Type B pancreatic cell (in vitro differentiated cells): Measurements from ENCODE around the gene CARD19. TPM values are rescaled to one million over a fixed set of nuclear protein-coding genes. Genes with fewer than 3 reads are reported as not detected.

Source experiments
- DNase-seq: peaks from one replicate; pipeline ENCODE4 v3.0.0; 2021; ENCODE audit warnings: mixed read lengths; ENCODE audit not compliant: unreplicated experiment; ENCODE audit errors: extremely low spot score
- H3K27ac Mint-ChIP-seq: 2 replicates; pipeline ENCODE4 v1.8.0; 2021; ENCODE audit warnings: mild to moderate bottlenecking, mixed read lengths
- H3K27me3 Mint-ChIP-seq: 2 replicates; pipeline ENCODE4 v1.8.0; 2021; ENCODE audit warnings: mixed read lengths
- H3K36me3 Mint-ChIP-seq: 2 replicates; pipeline ENCODE4 v1.8.0; 2021; ENCODE audit warnings: mixed read lengths
- H3K4me1 Mint-ChIP-seq: one replicate; pipeline ENCODE4 v1.8.0; 2021; ENCODE audit warnings: mixed read lengths; ENCODE audit not compliant: unreplicated experiment
- H3K4me3 Mint-ChIP-seq: 2 replicates; pipeline ENCODE4 v1.8.0; 2021; ENCODE audit warnings: mild to moderate bottlenecking, mixed read lengths
- H3K9me3 Mint-ChIP-seq: 2 replicates; pipeline ENCODE4 v1.8.0; 2021; ENCODE audit warnings: mixed read lengths
- CTCF ChIP-seq: fragments of 200-600 bp; sonication (generic); conservative IDR thresholded peaks from 2 replicates; pipeline ENCODE4 v1.5.0; 2021; ENCODE audit warnings: antibody characterized with exemption, mild to moderate bottlenecking
- total RNA-seq: library from RNA; stranded (reverse); gene quantifications from 2 replicates; pipeline ENCODE4 v1.2.1, GENCODE V29; 2021; ENCODE audit warnings: low replicate concordance

Gene CARD19
- total RNA-seq, 1 donor from 2014 or later, result 17.7 TPM

DNA sequence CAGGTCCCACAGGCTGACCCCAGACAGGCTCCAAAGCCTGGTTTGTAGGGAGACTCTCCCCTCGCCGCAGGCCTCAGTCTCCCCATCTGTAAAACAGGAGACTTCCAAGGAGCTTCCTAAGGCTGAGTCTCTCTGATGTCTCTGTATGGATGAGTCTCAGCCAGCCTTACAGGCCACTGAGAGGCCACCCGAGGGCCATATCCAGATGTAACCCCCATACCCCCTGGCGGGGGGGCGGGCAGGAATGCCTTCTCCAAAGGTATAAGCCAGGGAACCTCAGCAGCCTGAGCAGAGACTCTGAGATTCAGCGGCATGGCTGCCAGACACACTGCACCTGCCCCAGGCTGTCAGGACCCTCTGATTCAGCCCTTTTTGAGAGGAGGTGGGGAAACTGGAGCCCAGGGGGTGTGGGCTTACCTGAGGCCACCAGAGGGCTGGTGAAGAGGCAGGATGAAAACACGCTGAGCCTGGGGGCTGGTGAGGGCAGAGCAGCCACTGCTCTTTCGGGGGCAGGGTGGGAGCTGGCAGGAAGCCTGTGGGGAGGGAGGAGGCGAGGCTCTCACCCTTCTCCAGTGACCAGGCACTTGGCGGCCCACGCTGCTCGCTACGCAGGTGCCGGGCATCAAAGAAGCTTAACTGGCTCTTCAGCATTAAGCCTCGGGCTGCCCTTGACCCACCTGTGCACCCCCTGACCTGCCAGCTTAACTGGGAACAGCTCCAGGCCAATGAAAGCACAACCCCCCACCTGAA is 43.1 kb upstream of the CARD19 start:
- Mint-ChIP-seq H3K4me3 (no peak overlapping the region), H3K27me3 (peaks cover 3% of the 10 kb centered on the region), H3K9me3 (no peaks in the 10 kb centered on the region), H3K4me1 (peaks cover 7% of the 10 kb centered on the region), H3K27ac (no peak overlapping the region), H3K36me3 (no peaks in the 10 kb centered on the region)
- DNase-seq, result no peak
- TF ChIP-seq CTCF, result peak; percentile 27

GRCh38 chr9:93053781-93054331 is 42.2 kb upstream of the CARD19 start:
- H3K9me3 Mint-ChIP-seq, result no peaks in the 10 kb centered on the region
- no peak overlapping the region for H3K27ac Mint-ChIP-seq
- no peak for DNase-seq
- H3K27me3 Mint-ChIP-seq, result peaks cover 3% of the 10 kb centered on the region
- peaks cover 7% of the 10 kb centered on the region for H3K4me1 Mint-ChIP-seq
- no peak overlapping the region for H3K4me3 Mint-ChIP-seq
- H3K36me3 Mint-ChIP-seq, result no peaks in the 10 kb centered on the region
- TF ChIP-seq CTCF, result no peak

DNA sequence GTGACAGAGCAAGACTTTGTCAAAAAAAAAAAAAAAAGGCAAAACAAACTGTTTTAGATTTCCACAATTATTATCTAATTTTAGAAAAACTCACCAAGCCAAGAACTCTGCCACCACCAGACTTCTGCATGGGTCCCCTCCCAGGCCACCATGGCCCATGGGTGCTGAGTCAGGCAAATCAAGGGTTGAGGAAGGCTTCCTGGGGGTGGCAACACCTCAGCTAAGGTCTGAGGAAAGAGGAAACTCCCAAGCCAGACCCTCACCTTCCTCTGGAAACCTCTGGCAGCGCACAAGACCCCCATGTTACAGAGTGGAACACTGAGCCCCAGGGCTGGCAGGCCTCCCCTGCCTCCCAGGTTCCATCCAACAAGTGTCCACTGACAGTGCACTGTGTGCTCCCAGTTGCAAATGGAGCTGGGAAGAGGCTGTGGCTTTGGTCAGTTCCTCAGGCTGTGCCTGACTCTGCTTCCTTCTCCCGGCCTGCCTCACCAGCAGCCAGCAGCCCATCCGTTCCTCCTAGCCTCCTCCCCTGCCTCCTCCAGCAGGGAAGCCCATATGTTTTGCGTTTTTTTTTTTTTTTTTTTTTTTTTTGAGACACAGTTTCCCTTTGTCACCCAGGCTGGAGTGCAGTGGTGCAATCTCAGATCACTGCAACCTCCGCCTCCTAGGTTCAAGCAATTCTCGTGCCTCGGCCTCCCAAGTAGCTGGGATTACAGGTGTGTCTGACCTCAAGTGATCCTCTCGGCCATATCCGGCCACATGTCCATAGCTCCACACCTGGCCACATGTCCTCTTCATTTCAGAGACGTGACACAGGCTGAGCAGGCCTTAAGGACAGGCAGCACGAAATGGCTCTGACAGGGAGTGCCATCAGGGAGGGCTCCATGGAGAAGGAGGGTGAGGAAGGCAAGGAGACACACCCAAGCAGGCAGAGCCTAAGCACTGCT is 41.0 kb upstream of the CARD19 start:
- no peak overlapping the region for H3K27ac Mint-ChIP-seq
- no peak for TF ChIP-seq CTCF
- no peaks in the 10 kb centered on the region for H3K36me3 Mint-ChIP-seq
- no peak overlapping the region for H3K4me3 Mint-ChIP-seq
- peaks cover 7% of the 10 kb centered on the region for H3K4me1 Mint-ChIP-seq
- H3K27me3 Mint-ChIP-seq, result peaks cover 3% of the 10 kb centered on the region
- no peaks in the 10 kb centered on the region for H3K9me3 Mint-ChIP-seq
- no peak for DNase-seq

GRCh38 chr9:93057042-93057702 is 38.8 kb upstream of the CARD19 start:
- TF ChIP-seq CTCF, result no peak
- Mint-ChIP-seq H3K27ac (no peak overlapping the region), H3K9me3 (no peaks in the 10 kb centered on the region), H3K36me3 (no peaks in the 10 kb centered on the region), H3K4me3 (no peak overlapping the region), H3K27me3 (peaks cover 6% of the 10 kb centered on the region), H3K4me1 (peaks cover 17% of the 10 kb centered on the region)
- no peak for DNase-seq

GRCh38 chr9:93057703-93058354 is 38.2 kb upstream of the CARD19 start:
- Mint-ChIP-seq H3K4me1 (peaks cover 17% of the 10 kb centered on the region), H3K27ac (no peak overlapping the region), H3K4me3 (no peak overlapping the region), H3K36me3 (no peaks in the 10 kb centered on the region), H3K27me3 (peaks cover 6% of the 10 kb centered on the region), H3K9me3 (no peaks in the 10 kb centered on the region)
- no peak for TF ChIP-seq CTCF
- DNase-seq, result no peak
